ENCODE results near the gene HSF5. TPM values are rescaled to one million over a fixed set of nuclear protein-coding genes. Genes with fewer than 3 reads are reported as not detected.

Gene HSF5
- total RNA-seq, 1 experiment from 2014 or later: 0.82 TPM

GRCh38 chr17:58376472-58377000, 111.7 kb downstream of the HSF5 start:
- Histone ChIP-seq H3K36me3 (ENCODE audit: insufficient read depth, low read length) (no peaks in the 10 kb centered on the region), H3K4me3 (ENCODE audit: low read length) (no peak overlapping the region), H3K9me3 (ENCODE audit: low read length) (no peaks in the 10 kb centered on the region), H4K20me1 (ENCODE audit: insufficient read depth, low read depth, low read length) (no peaks in the 10 kb centered on the region), H3K4me2 (ENCODE audit: low read depth, low read length, poor library complexity, severe bottlenecking) (no peak overlapping the region), H3K79me2 (ENCODE audit: low read length) (no peaks in the 10 kb centered on the region), H3K9ac (ENCODE audit: low read length) (no peak overlapping the region), H3K27me3 (ENCODE audit: low read length) (no peaks in the 10 kb centered on the region), H2AFZ (ENCODE audit: low read length) (no peak overlapping the region), H3K27ac (ENCODE audit: low read length) (no peak overlapping the region), H3K9me2 (replicated peaks; ENCODE audit: insufficient read depth, low read length) (no peaks in the 10 kb centered on the region), H3K4me1 (ENCODE audit: low read length) (no peaks in the 10 kb centered on the region; the same call in 1 of the 2 replicates)
- no peak for DNase-seq

- Histone ChIP-seq H3K9ac (ENCODE audit: low read length) (no peak overlapping the region), H3K79me2 (ENCODE audit: low read length) (no peaks in the 10 kb centered on the region)
Measured at GRCh38 chr17:58375811-58376210, 112.4 kb downstream of the HSF5 start.

GRCh38 chr17:58375256-58375655, 113.0 kb downstream of the HSF5 start:
- no peak for DNase-seq

More at GRCh38 chr17:58375811-58376210, 112.4 kb downstream of the HSF5 start:
- DNase-seq: no peak
- Histone ChIP-seq H2AFZ (ENCODE audit: low read length) (no peak overlapping the region), H3K4me1 (ENCODE audit: low read length) (no peaks in the 10 kb centered on the region), H3K36me3 (ENCODE audit: insufficient read depth, low read length) (no peaks in the 10 kb centered on the region), H3K27ac (ENCODE audit: low read length) (no peak overlapping the region), H3K9me3 (ENCODE audit: low read length) (no peaks in the 10 kb centered on the region), H4K20me1 (ENCODE audit: insufficient read depth, low read depth, low read length) (no peaks in the 10 kb centered on the region), H3K4me3 (ENCODE audit: low read length) (no peak overlapping the region), H3K4me2 (ENCODE audit: low read depth, low read length, poor library complexity, severe bottlenecking) (no peak overlapping the region), H3K27me3 (ENCODE audit: low read length) (no peaks in the 10 kb centered on the region), H3K9me2 (replicated peaks; ENCODE audit: insufficient read depth, low read length) (no peaks in the 10 kb centered on the region)

GRCh38 chr17:58373923-58374322, 114.3 kb downstream of the HSF5 start:
- Histone ChIP-seq H3K9me3 (ENCODE audit: low read length) (no peaks in the 10 kb centered on the region), H3K36me3 (ENCODE audit: insufficient read depth, low read length) (no peaks in the 10 kb centered on the region), H4K20me1 (ENCODE audit: insufficient read depth, low read depth, low read length) (no peaks in the 10 kb centered on the region), H3K27ac (ENCODE audit: low read length) (no peak overlapping the region), H3K9me2 (replicated peaks; ENCODE audit: insufficient read depth, low read length) (no peaks in the 10 kb centered on the region), H3K4me3 (ENCODE audit: low read length) (no peak overlapping the region), H3K4me1 (ENCODE audit: low read length) (no peaks in the 10 kb centered on the region), H3K27me3 (ENCODE audit: low read length) (no peaks in the 10 kb centered on the region), H3K9ac (ENCODE audit: low read length) (no peak overlapping the region), H2AFZ (ENCODE audit: low read length) (no peak overlapping the region), H3K4me2 (ENCODE audit: low read depth, low read length, poor library complexity, severe bottlenecking) (no peak overlapping the region), H3K79me2 (ENCODE audit: low read length) (no peaks in the 10 kb centered on the region)
- DNase-seq: no peak

More at GRCh38 chr17:58375256-58375655, 113.0 kb downstream of the HSF5 start:
- no peak overlapping the region for H3K27ac ChIP-seq (ENCODE audit: low read length)
- H3K79me2 ChIP-seq (ENCODE audit: low read length): no peaks in the 10 kb centered on the region
- no peaks in the 10 kb centered on the region for H4K20me1 ChIP-seq (ENCODE audit: insufficient read depth, low read depth, low read length)
- H3K4me1 ChIP-seq (ENCODE audit: low read length): no peaks in the 10 kb centered on the region
- H3K9ac ChIP-seq (ENCODE audit: low read length): no peak overlapping the region
- no peaks in the 10 kb centered on the region for H3K9me3 ChIP-seq (ENCODE audit: low read length)
- no peaks in the 10 kb centered on the region for H3K9me2 ChIP-seq (replicated peaks; ENCODE audit: insufficient read depth, low read length)
- no peaks in the 10 kb centered on the region for H3K27me3 ChIP-seq (ENCODE audit: low read length)
- no peak overlapping the region for H3K4me3 ChIP-seq (ENCODE audit: low read length)
- H3K4me2 ChIP-seq (ENCODE audit: low read depth, low read length, poor library complexity, severe bottlenecking): no peak overlapping the region
- no peaks in the 10 kb centered on the region for H3K36me3 ChIP-seq (ENCODE audit: insufficient read depth, low read length)
- no peak overlapping the region for H2AFZ ChIP-seq (ENCODE audit: low read length)

GRCh38 chr17:58373003-58373402, 115.2 kb downstream of the HSF5 start:
- DNase-seq: no peak
- H4K20me1 ChIP-seq (ENCODE audit: insufficient read depth, low read depth, low read length): no peaks in the 10 kb centered on the region

DNA sequence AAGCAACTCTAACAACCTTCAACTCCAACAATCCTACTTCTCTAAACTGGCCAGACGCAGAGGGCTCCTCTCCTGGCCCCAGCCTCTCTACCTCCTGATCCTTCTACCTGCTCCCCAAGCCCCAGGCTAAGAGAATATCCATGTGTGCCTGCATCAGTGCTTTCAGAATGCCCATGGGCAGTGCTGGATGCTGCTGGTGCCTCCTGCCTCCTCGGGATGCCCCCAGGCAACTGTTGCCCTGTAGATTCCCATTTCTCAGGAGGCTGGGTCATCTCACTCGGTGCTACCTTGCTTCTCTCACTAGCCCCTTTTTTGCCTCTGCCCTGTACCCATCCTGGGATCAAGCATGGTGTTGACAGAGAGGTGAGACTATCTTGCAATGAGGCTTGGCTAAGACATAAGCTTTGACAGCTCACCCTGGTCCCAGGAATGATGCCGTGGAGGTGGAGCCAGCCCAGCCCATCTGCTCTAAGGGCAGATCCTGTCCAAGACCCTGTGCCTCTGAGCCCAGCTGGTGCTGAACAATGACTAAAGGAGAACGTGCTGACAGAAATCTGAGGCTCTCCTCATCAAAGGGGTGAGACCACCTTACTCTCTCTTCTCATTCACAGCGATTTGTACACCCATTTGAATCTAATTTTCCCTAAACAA, 116.8 kb downstream of the HSF5 start:
- Histone ChIP-seq H3K4me2 (ENCODE audit: low read depth, low read length, poor library complexity, severe bottlenecking) (no peak overlapping the region), H3K9me2 (replicated peaks; ENCODE audit: insufficient read depth, low read length) (no peaks in the 10 kb centered on the region), H3K27me3 (ENCODE audit: low read length) (no peaks in the 10 kb centered on the region), H3K27ac (ENCODE audit: low read length) (no peak overlapping the region), H2AFZ (ENCODE audit: low read length) (no peak overlapping the region), H4K20me1 (ENCODE audit: insufficient read depth, low read depth, low read length) (no peaks in the 10 kb centered on the region), H3K36me3 (ENCODE audit: insufficient read depth, low read length) (no peaks in the 10 kb centered on the region), H3K9ac (ENCODE audit: low read length) (no peak overlapping the region), H3K4me1 (ENCODE audit: low read length) (no peaks in the 10 kb centered on the region), H3K9me3 (ENCODE audit: low read length) (no peaks in the 10 kb centered on the region), H3K79me2 (ENCODE audit: low read length) (no peaks in the 10 kb centered on the region), H3K4me3 (ENCODE audit: low read length) (no peak overlapping the region)
- DNase-seq: no peak

More at GRCh38 chr17:58373003-58373402, 115.2 kb downstream of the HSF5 start:
- Histone ChIP-seq H3K9me2 (replicated peaks; ENCODE audit: insufficient read depth, low read length) (no peaks in the 10 kb centered on the region), H2AFZ (ENCODE audit: low read length) (no peak overlapping the region), H3K9me3 (ENCODE audit: low read length) (no peaks in the 10 kb centered on the region), H3K4me1 (ENCODE audit: low read length) (no peaks in the 10 kb centered on the region), H3K36me3 (ENCODE audit: insufficient read depth, low read length) (no peaks in the 10 kb centered on the region), H3K27me3 (ENCODE audit: low read length) (no peaks in the 10 kb centered on the region), H3K9ac (ENCODE audit: low read length) (no peak overlapping the region), H3K4me3 (ENCODE audit: low read length) (no peak overlapping the region), H3K27ac (ENCODE audit: low read length) (no peak overlapping the region), H3K4me2 (ENCODE audit: low read depth, low read length, poor library complexity, severe bottlenecking) (no peak overlapping the region), H3K79me2 (ENCODE audit: low read length) (no peaks in the 10 kb centered on the region)

GRCh38 chr17:58370716-58371115, 117.5 kb downstream of the HSF5 start:
- H3K9ac ChIP-seq (ENCODE audit: low read length): no peak overlapping the region
- H3K4me1 ChIP-seq (ENCODE audit: low read length): no peaks in the 10 kb centered on the region
- no peak for DNase-seq
- no peaks in the 10 kb centered on the region for H4K20me1 ChIP-seq (ENCODE audit: insufficient read depth, low read depth, low read length)
- no peak overlapping the region for H3K4me2 ChIP-seq (ENCODE audit: low read depth, low read length, poor library complexity, severe bottlenecking)
- H3K36me3 ChIP-seq (ENCODE audit: insufficient read depth, low read length): no peaks in the 10 kb centered on the region
- no peak overlapping the region for H3K4me3 ChIP-seq (ENCODE audit: low read length)
- no peak overlapping the region for H2AFZ ChIP-seq (ENCODE audit: low read length)
- H3K27me3 ChIP-seq (ENCODE audit: low read length): no peaks in the 10 kb centered on the region
- H3K9me2 ChIP-seq (replicated peaks; ENCODE audit: insufficient read depth, low read length): no peaks in the 10 kb centered on the region
- no peaks in the 10 kb centered on the region for H3K79me2 ChIP-seq (ENCODE audit: low read length)
- no peak overlapping the region for H3K27ac ChIP-seq (ENCODE audit: low read length)
- no peaks in the 10 kb centered on the region for H3K9me3 ChIP-seq (ENCODE audit: low read length)

- H3K4me3 ChIP-seq (ENCODE audit: low read length): no peak overlapping the region
- no peak overlapping the region for H3K9ac ChIP-seq (ENCODE audit: low read length)
- H3K9me3 ChIP-seq (ENCODE audit: low read length): no peaks in the 10 kb centered on the region
- no peaks in the 10 kb centered on the region for H3K9me2 ChIP-seq (replicated peaks; ENCODE audit: insufficient read depth, low read length)
- H4K20me1 ChIP-seq (ENCODE audit: insufficient read depth, low read depth, low read length): no peaks in the 10 kb centered on the region
- no peaks in the 10 kb centered on the region for H3K36me3 ChIP-seq (ENCODE audit: insufficient read depth, low read length)
- no peak overlapping the region for H2AFZ ChIP-seq (ENCODE audit: low read length)
- no peak overlapping the region for H3K4me2 ChIP-seq (ENCODE audit: low read depth, low read length, poor library complexity, severe bottlenecking)
- no peaks in the 10 kb centered on the region for H3K27me3 ChIP-seq (ENCODE audit: low read length)
- H3K27ac ChIP-seq (ENCODE audit: low read length): no peak overlapping the region
- no peaks in the 10 kb centered on the region for H3K79me2 ChIP-seq (ENCODE audit: low read length)
- no peak for DNase-seq
- H3K4me1 ChIP-seq (ENCODE audit: low read length): no peaks in the 10 kb centered on the region
Measured at GRCh38 chr17:58370309-58370708, 117.9 kb downstream of the HSF5 start.
